ENCODE results near the gene MAGI3. TPM values are rescaled to one million over a fixed set of nuclear protein-coding genes. Genes with fewer than 3 reads are reported as not detected.
"Not testable (repeated sequence)": the region's sequence is repeated elsewhere in the genome, so short reads cannot be mapped to it uniquely, and the experiment has no call there.

Gene MAGI3
- polyA plus RNA-seq, 3 donors: 2.9 to 6.0 (median 3.8) TPM

GRCh38 chr1:113488576-113489177 lies 98.4 kb downstream of the MAGI3 start:
- WGBS, 3 donors: 85 to 96% (median 93%) methylated on average over 4 of the region's 4 CpGs
- no peak overlapping the region for H3K27ac ChIP-seq (ENCODE audit: low read depth, low read length)

- WGBS, 3 donors: 88 to 95% (median 93%) methylated on average over 1 of the region's 1 CpG
- no peak overlapping the region for H3K27ac ChIP-seq (ENCODE audit: low read depth, low read length)
These were observed 100.1 kb downstream of the MAGI3 start for GRCh38 chr1:113490384-113490783.

- H3K27ac ChIP-seq (ENCODE audit: low read depth, low read length): no peak overlapping the region
- WGBS, 3 donors: 96 to 99% (median 97%) methylated on average over 3 of the region's 3 CpGs
These were observed 103.2 kb downstream of the MAGI3 start for GRCh38 chr1:113493533-113493932.

GRCh38 chr1:113505357-113505756 lies 115.0 kb downstream of the MAGI3 start:
- no peak overlapping the region for H3K27ac ChIP-seq (ENCODE audit: low read depth, low read length)
- WGBS, 3 donors: 88 to 91% (median 91%) methylated on average over 1 of the region's 1 CpG

GRCh38 chr1:113507552-113508214 lies 117.4 kb downstream of the MAGI3 start:
- H3K27ac ChIP-seq (ENCODE audit: low read depth, low read length): no peak overlapping the region

- H3K27ac ChIP-seq (ENCODE audit: low read depth, low read length): no peak overlapping the region
- WGBS, 3 donors: 16 to 63% (median 63%) methylated on average over 2 of the region's 2 CpGs
These were observed 118.2 kb downstream of the MAGI3 start for GRCh38 chr1:113508364-113509164.

- H3K27ac ChIP-seq (ENCODE audit: low read depth, low read length): not testable (repeated sequence)
- 95 to 99% (median 98%) methylated on average over 4 to 6 of the region's 12 CpGs for WGBS, 3 donors
These were observed 119.5 kb downstream of the MAGI3 start for GRCh38 chr1:113509766-113510165.

GRCh38 chr1:113511269-113511668 lies 121.0 kb downstream of the MAGI3 start:
- WGBS, 3 donors: 94 to 97% (median 96%) methylated on average over 2 of the region's 2 CpGs
- H3K27ac ChIP-seq (ENCODE audit: low read depth, low read length): no peak overlapping the region

- no peak overlapping the region for H3K27ac ChIP-seq (ENCODE audit: low read depth, low read length)
- WGBS, 3 donors: 94 to 96% (median 94%) methylated on average over 1 of the region's 1 CpG
These were observed 125.2 kb downstream of the MAGI3 start for GRCh38 chr1:113515498-113515897.

GRCh38 chr1:113517346-113517745 lies 127.0 kb downstream of the MAGI3 start:
- H3K27ac ChIP-seq (ENCODE audit: low read depth, low read length): no peak overlapping the region

GRCh38 chr1:113517983-113518382 lies 127.7 kb downstream of the MAGI3 start:
- no peak overlapping the region for H3K27ac ChIP-seq (ENCODE audit: low read depth, low read length)

- no peak overlapping the region for H3K27ac ChIP-seq (ENCODE audit: low read depth, low read length)
These were observed 129.2 kb downstream of the MAGI3 start for GRCh38 chr1:113519556-113519955.

- 57 to 81% (median 75%) methylated on average over 4 of the region's 4 CpGs for WGBS, 3 donors
- H3K27ac ChIP-seq (ENCODE audit: low read depth, low read length): no peak overlapping the region
These were observed 139.7 kb downstream of the MAGI3 start for GRCh38 chr1:113530021-113530420.

GRCh38 chr1:113531321-113531720 lies 141.0 kb downstream of the MAGI3 start:
- no peak overlapping the region for H3K27ac ChIP-seq (ENCODE audit: low read depth, low read length)
- 89 to 95% (median 91%) methylated on average over 3 of the region's 3 CpGs for WGBS, 3 donors

GRCh38 chr1:113533061-113533460 lies 142.7 kb downstream of the MAGI3 start:
- H3K27ac ChIP-seq (ENCODE audit: low read depth, low read length): no peak overlapping the region
- 96 to 100% (median 97%) methylated on average over 3 of the region's 3 CpGs for WGBS, 3 donors

- no peak overlapping the region for H3K27ac ChIP-seq (ENCODE audit: low read depth, low read length)
- 88 to 96% (median 93%) methylated on average over 4 of the region's 4 CpGs for WGBS, 3 donors
These were observed 144.0 kb downstream of the MAGI3 start for GRCh38 chr1:113534130-113534817.

- 58 to 88% (median 66%) methylated on average over 1 of the region's 1 CpG for WGBS, 3 donors
- H3K27ac ChIP-seq (ENCODE audit: low read depth, low read length): no peak overlapping the region
These were observed 144.6 kb downstream of the MAGI3 start for GRCh38 chr1:113534875-113535274.

GRCh38 chr1:113536182-113536780 lies 146.0 kb downstream of the MAGI3 start:
- no peak overlapping the region for H3K27ac ChIP-seq (ENCODE audit: low read depth, low read length)
- 62 to 76% (median 68%) methylated on average over 1 of the region's 1 CpG for WGBS, 3 donors

- WGBS, 3 donors: 57 to 79% (median 76%) methylated on average over 3 of the region's 3 CpGs
These were observed 147.9 kb downstream of the MAGI3 start for GRCh38 chr1:113538225-113538624.

More at GRCh38 chr1:113538225-113538624, 147.9 kb downstream of the MAGI3 start:
- no peak overlapping the region for H3K27ac ChIP-seq (ENCODE audit: low read depth, low read length)
